Measurements from ENCODE around the gene ADAMTS1.
"Not testable (repeated sequence)": the region's sequence is repeated elsewhere in the genome, so short reads cannot be mapped to it uniquely, and the experiment has no call there.

The ADAMTS1 gene

DNA sequence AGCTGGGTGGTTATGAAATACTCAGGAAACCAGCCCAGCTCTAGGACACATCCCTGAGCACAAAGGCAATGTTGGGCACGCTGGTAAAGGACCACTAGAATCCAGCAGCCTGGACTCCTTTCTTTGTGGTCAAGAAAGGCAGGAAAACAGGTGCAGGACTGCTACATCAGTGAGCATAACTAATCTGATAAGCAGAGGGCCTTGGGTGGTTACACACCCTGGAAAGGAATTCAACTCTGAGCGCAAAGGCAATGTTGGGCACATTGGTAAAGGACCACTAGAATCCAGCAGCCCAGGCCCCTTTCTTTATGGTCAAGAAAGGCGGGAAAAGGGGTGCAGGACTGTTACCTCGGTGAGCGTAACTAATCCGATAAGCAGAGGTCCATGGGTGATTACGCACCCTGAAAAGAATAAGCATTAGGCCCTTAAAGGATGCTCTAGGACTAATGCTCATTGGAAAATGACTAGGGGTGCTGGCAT, 11.7 kb upstream of the ADAMTS1 start:
- not testable (repeated sequence) for H3K4me3 ChIP-seq (ENCODE audit: low read depth in 1 of 2, low read length in 2 of 2); H3K9me3 ChIP-seq (ENCODE audit: control insufficient read depth in 1 of 2, low read length in 2 of 2); H3K4me1 ChIP-seq (ENCODE audit: control insufficient read depth in 1 of 2, insufficient read depth in 2 of 2, low read length in 2 of 2); H3K27ac ChIP-seq (ENCODE audit: low read length); H3K36me3 ChIP-seq (ENCODE audit: control insufficient read depth in 1 of 2, insufficient read depth in 2 of 2, low read length in 2 of 2); H3K27me3 ChIP-seq (ENCODE audit: low read depth, low read length)

DNA sequence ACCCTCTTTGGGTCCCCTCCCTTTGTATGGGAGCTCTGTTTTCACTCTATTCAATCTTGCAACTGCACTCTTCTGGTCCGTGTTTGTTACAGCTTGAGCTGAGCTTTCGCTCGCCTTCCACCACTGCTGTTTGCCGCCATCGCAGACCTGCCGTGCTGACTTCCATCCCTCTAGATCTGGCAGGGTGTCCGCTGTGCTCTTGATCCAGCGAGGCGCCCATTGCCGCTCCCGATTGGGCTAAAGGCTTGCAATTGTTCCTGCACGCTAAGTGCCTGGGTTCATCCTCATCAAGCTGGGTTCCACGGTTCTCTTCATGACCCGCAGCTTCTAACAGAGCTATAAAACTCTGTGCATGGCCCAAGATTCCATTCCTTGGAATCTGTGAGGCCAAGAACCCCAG, 9.5 kb upstream of the ADAMTS1 start:
- not testable (repeated sequence) for H3K4me1 ChIP-seq (ENCODE audit: control insufficient read depth in 1 of 2, insufficient read depth in 2 of 2, low read length in 2 of 2); H3K36me3 ChIP-seq (ENCODE audit: control insufficient read depth in 1 of 2, insufficient read depth in 2 of 2, low read length in 2 of 2); H3K27ac ChIP-seq (ENCODE audit: low read length); H3K27me3 ChIP-seq (ENCODE audit: low read depth, low read length); H3K9me3 ChIP-seq (ENCODE audit: control insufficient read depth in 1 of 2, low read length in 2 of 2); H3K4me3 ChIP-seq (ENCODE audit: low read depth in 1 of 2, low read length in 2 of 2)

DNA sequence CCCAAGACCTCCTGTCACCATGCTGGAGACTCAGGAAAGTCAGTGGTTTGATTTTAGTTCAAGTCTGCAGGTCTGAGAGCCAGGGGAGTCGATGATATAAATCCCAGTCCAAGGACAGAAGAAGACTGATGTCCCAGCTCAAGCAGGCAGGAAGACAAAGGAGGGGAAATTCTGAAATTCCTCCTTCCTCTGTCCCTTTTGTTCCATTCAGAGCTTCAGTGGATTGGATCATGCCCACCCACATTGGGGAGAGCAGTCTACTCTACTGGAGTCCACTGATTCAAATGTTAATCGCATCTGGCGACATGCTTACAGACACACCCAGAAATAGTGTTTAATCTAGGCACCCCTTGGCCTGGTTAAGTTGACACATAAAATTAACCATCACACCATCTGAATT, 7.2 kb upstream of the ADAMTS1 start:
- H3K36me3 ChIP-seq (ENCODE audit: control insufficient read depth in 1 of 2, insufficient read depth in 2 of 2, low read length in 2 of 2): no peaks in the 10 kb centered on the region

DNA sequence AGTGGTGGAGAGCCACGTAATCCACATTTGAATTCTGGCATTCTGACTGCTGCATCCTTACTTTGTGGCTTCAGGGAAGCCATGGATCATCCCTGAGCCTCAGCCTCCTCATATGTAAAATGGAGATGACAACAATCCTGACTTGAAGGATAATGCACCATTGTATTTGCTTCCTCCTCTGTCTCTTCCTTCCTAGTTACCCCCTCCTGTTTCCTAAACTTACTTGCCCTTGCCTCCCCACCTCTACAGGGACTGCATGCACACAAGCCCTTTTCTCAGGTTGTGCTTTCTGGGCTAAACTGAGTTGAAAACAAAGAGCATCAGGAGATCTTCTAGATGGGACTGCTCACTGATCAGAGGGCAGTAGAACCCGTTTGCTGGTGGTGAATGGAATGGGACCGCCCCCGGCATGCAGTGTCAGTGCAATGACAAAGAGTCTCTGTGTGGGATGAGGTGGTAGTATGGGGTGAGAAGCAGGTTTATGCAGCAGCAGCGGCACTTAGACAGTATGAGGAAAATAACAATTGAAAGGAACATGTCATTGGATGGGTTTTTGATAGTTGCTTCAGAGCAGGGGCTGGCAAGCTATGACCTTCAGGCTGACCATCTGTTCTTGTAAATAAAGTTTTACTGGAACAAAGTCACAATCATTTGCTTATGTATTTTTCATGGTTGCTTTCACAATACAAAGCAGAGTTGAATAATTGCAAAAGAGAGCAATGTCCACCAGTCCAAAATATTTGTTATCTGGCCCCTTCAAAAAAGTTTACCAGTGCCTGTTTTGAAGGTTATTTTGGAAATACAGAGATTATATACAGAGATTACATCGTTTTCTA, 6.1 kb upstream of the ADAMTS1 start:
- Histone ChIP-seq H3K4me3 (ENCODE audit: low read depth in 1 of 2, low read length in 2 of 2) (no peak overlapping the region), H3K4me1 (ENCODE audit: control insufficient read depth in 1 of 2, insufficient read depth in 2 of 2, low read length in 2 of 2) (peaks cover 0 to 6% of the 10 kb centered on the region in 2 donors), H3K36me3 (ENCODE audit: control insufficient read depth in 1 of 2, insufficient read depth in 2 of 2, low read length in 2 of 2) (no peaks in the 10 kb centered on the region), H3K27ac (ENCODE audit: low read length) (no peak overlapping the region), H3K27me3 (ENCODE audit: low read depth, low read length) (no peaks in the 10 kb centered on the region), H3K9me3 (ENCODE audit: control insufficient read depth in 1 of 2, low read length in 2 of 2) (no peaks in the 10 kb centered on the region)

More for the DNA sequence above, 7.2 kb upstream of the ADAMTS1 start:
- Histone ChIP-seq H3K27ac (ENCODE audit: low read length) (no peak overlapping the region), H3K4me1 (ENCODE audit: control insufficient read depth in 1 of 2, insufficient read depth in 2 of 2, low read length in 2 of 2) (peaks cover 0 to 6% of the 10 kb centered on the region in 2 donors), H3K9me3 (ENCODE audit: control insufficient read depth in 1 of 2, low read length in 2 of 2) (no peaks in the 10 kb centered on the region), H3K4me3 (ENCODE audit: low read depth in 1 of 2, low read length in 2 of 2) (no peak overlapping the region), H3K27me3 (ENCODE audit: low read depth, low read length) (no peaks in the 10 kb centered on the region)

DNA sequence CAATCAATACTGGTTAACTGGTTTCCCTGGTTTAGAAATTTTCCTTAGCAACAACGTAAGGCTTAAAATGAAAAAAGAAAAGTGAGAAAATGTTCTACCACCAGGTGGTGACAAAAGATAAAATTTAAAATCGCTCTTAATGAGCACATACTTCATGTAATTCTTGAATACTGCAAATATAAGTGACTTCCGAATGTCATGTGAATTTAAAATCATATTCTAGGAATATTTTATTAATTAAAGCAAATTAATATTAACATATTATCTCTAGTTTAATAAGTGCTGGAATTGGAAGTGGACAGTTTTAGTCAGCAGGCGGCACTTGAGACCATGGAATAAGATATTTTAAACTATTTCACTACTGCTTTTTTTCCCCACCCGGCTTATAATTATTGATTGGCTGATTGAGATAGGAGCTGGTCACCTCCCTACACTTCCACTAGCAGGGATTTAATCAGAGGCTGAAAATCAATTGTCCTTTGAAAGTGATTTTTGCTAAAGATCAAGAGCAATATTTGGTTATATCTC, 5.0 kb upstream of the ADAMTS1 start:
- Histone ChIP-seq H3K4me3 (ENCODE audit: low read depth in 1 of 2, low read length in 2 of 2) (no peak overlapping the region), H3K27me3 (ENCODE audit: low read depth, low read length) (no peaks in the 10 kb centered on the region), H3K36me3 (ENCODE audit: control insufficient read depth in 1 of 2, insufficient read depth in 2 of 2, low read length in 2 of 2) (no peaks in the 10 kb centered on the region), H3K9me3 (ENCODE audit: control insufficient read depth in 1 of 2, low read length in 2 of 2) (no peaks in the 10 kb centered on the region), H3K27ac (ENCODE audit: low read length) (no peak overlapping the region), H3K4me1 (ENCODE audit: control insufficient read depth in 1 of 2, insufficient read depth in 2 of 2, low read length in 2 of 2) (peaks cover 0 to 6% of the 10 kb centered on the region in 2 donors)

DNA sequence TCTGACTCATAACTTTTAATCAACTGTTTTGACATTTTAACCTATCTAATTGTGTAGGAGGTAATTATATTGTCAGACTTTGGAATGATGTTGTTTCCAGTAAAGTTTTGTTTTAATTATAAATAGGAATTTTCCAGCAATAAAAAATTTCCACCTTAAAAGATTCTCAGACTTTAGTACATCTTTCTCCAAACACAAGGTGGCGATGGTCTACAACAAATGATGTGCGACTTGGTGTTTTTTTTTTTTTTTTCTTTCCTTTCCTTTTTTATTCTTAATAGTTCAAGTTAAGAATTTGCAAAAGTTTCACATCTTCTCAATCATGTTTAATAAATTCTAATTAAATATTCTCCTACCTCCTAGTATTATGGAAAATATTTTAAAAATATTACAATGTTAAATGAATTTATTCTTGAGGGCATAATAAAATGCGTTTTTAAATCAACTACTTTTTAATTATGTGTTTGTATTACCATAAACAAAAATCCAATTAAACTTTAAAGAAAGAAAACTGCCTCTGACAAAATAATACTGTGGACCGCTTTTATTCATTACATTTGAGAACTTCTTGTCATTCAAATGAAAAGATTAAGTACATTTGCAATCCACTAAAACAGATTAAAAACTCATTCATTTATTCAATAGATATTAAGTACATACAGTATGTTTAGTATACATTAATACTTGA, 4.4 kb upstream of the ADAMTS1 start:
- no peaks in the 10 kb centered on the region for H3K27me3 ChIP-seq (ENCODE audit: low read depth, low read length)
- no peak overlapping the region for H3K4me3 ChIP-seq (ENCODE audit: low read depth in 1 of 2, low read length in 2 of 2)
- peaks cover 0 to 6% of the 10 kb centered on the region in 2 donors for H3K4me1 ChIP-seq (ENCODE audit: control insufficient read depth in 1 of 2, insufficient read depth in 2 of 2, low read length in 2 of 2)
- no peaks in the 10 kb centered on the region for H3K36me3 ChIP-seq (ENCODE audit: control insufficient read depth in 1 of 2, insufficient read depth in 2 of 2, low read length in 2 of 2)
- H3K27ac ChIP-seq (ENCODE audit: low read length): no peak overlapping the region
- no peaks in the 10 kb centered on the region for H3K9me3 ChIP-seq (ENCODE audit: control insufficient read depth in 1 of 2, low read length in 2 of 2)

DNA sequence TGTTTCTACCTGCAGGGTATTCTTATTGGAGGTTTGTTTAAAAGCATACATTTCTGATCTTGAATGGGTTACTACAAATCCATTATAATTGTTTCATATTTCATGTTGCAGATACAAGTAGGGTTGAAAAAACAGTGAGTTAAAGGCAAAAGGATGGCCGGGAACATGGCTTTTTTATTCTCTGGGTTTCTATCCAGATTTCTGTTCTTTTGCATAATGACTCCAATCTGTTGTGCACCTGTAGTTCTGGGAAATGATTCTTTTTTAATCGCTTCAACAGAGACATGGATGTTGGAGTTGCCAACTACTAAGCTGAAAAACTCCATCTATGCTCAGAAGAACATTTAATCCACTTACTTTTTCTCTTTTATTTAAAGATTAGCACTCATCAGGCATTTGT, 2.7 kb upstream of the ADAMTS1 start:
- H3K27me3 ChIP-seq (ENCODE audit: low read depth, low read length): no peaks in the 10 kb centered on the region
- no peak overlapping the region for H3K27ac ChIP-seq (ENCODE audit: low read length)
- H3K4me3 ChIP-seq (ENCODE audit: low read depth in 1 of 2, low read length in 2 of 2): no peak overlapping the region
- no peaks in the 10 kb centered on the region for H3K9me3 ChIP-seq (ENCODE audit: control insufficient read depth in 1 of 2, low read length in 2 of 2)
- H3K4me1 ChIP-seq (ENCODE audit: control insufficient read depth in 1 of 2, insufficient read depth in 2 of 2, low read length in 2 of 2): peaks cover 0 to 9% of the 10 kb centered on the region in 2 donors
- H3K36me3 ChIP-seq (ENCODE audit: control insufficient read depth in 1 of 2, insufficient read depth in 2 of 2, low read length in 2 of 2): peaks cover 3 to 7% of the 10 kb centered on the region in 2 donors

DNA sequence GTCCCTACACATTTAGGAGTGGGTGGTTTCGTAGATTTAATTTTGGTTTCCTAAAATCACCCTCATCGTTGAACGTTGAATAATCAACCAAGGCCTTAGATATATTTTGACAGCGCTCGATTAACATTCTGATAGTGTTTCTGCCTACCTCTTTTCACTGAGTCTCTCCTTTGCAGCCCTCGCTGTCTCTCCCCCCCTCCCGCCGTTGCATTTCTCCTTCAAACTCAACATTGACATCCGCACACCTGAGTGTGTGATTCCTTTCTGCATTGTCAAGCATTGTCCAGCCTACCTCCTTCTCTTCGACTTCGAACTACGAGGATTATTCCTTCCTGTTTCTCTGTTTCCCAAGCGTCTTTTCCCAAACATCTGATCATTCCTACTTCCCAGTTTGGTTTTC, 1.8 kb upstream of the ADAMTS1 start:
- Histone ChIP-seq H3K27me3 (ENCODE audit: low read depth, low read length) (no peaks in the 10 kb centered on the region), H3K4me1 (ENCODE audit: control insufficient read depth in 1 of 2, insufficient read depth in 2 of 2, low read length in 2 of 2) (peaks cover 0 to 15% of the 10 kb centered on the region in 2 donors), H3K4me3 (ENCODE audit: low read depth in 1 of 2, low read length in 2 of 2) (peak overlapping the region; percentile 83 to 93), H3K36me3 (ENCODE audit: control insufficient read depth in 1 of 2, insufficient read depth in 2 of 2, low read length in 2 of 2) (peaks cover 4 to 11% of the 10 kb centered on the region in 2 donors), H3K9me3 (ENCODE audit: control insufficient read depth in 1 of 2, low read length in 2 of 2) (no peaks in the 10 kb centered on the region), H3K27ac (ENCODE audit: low read length) (peak overlapping the region; percentile 94)

DNA sequence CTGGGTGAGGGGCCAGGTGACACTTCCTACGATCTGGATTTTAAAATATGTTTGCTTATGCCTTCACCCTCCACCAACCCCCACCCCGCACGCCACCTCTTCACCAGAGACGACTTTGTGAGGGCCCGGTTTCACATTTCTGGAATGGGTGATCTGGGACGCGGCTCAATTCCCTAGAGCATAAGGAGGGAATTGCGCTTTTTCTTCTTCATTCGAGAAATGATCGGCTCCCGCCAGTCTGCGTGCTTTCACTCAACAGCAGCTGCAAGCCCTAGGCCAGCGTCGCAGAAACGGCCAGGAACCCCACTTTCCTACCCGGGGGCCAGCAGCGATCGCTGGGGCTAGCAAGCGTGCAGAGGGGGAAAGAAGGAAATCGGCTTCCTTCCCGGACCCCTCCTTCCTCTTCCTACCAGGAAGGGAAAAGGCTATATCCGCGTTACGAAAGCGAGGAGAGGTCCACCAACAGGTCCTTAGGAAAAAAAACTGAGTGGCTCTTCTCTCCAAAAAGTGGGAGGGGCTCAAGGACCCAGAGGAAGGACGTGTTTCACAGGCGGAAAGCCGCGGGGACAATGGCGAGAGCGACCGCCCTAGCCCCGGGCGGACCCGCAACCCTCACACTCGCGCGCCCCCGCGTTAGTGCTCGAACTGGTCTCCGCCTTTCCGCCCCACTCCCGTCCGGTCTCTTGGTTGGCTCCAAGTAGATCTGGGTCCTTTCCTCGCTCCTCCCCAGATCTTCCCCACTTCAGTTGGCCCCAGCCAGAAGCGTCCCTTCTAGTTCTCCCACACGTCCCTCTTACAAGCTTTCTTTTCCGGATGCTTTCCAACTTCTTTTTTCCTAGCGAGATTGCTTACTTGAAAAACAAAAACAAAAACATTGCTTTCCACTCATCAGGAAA, 1.1 kb upstream of the ADAMTS1 start:
- no peaks in the 10 kb centered on the region for H3K9me3 ChIP-seq (ENCODE audit: control insufficient read depth in 1 of 2, low read length in 2 of 2)
- H3K36me3 ChIP-seq (ENCODE audit: control insufficient read depth in 1 of 2, insufficient read depth in 2 of 2, low read length in 2 of 2): peaks cover 10 to 16% of the 10 kb centered on the region in 2 donors
- H3K27me3 ChIP-seq (ENCODE audit: low read depth, low read length): no peaks in the 10 kb centered on the region
- H3K4me3 ChIP-seq (ENCODE audit: low read depth in 1 of 2, low read length in 2 of 2): peak overlapping the region; percentile 83 to 93
- H3K27ac ChIP-seq (ENCODE audit: low read length): peak overlapping the region; percentile 94
- peaks cover 0 to 15% of the 10 kb centered on the region in 2 donors for H3K4me1 ChIP-seq (ENCODE audit: control insufficient read depth in 1 of 2, insufficient read depth in 2 of 2, low read length in 2 of 2)

DNA sequence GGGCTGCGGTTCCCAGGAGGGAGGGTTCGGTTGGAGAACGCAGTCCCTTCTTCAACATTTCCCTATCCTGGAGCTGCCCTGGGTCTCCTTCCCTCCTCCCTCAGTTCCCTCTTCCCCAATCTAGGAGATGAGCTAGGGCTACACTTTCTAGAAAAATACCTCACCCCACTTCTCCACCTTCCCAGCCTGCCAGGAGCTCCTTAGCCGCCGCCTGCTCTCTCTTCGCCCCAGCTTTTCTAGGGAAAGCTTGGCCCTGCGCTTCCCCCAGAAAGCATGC, 488 bp upstream of the ADAMTS1 start:
- Histone ChIP-seq H3K9me3 (ENCODE audit: control insufficient read depth in 1 of 2, low read length in 2 of 2) (no peaks in the 10 kb centered on the region), H3K4me3 (ENCODE audit: low read depth in 1 of 2, low read length in 2 of 2) (peak overlapping the region; percentile 83 to 93), H3K36me3 (ENCODE audit: control insufficient read depth in 1 of 2, insufficient read depth in 2 of 2, low read length in 2 of 2) (peaks cover 10 to 18% of the 10 kb centered on the region in 2 donors), H3K4me1 (ENCODE audit: control insufficient read depth in 1 of 2, insufficient read depth in 2 of 2, low read length in 2 of 2) (peaks cover 0 to 18% of the 10 kb centered on the region in 2 donors), H3K27ac (ENCODE audit: low read length) (peak overlapping the region; percentile 94), H3K27me3 (ENCODE audit: low read depth, low read length) (no peaks in the 10 kb centered on the region)
